Fibroblast of pulmonary artery (primary cell): ENCODE measurements around the gene CASZ1.

Experiments
- DNase-seq: peaks from one replicate; pipeline ENCODE4 v3.0.0-alpha.2; 2010; ENCODE audit warnings: low read depth
- H3K4me3 ChIP-seq: replicated peaks from 2 replicates; pipeline ENCODE4 v1.5.1; 2011; ENCODE audit warnings: low read depth, mild to moderate bottlenecking, control low read depth, low read length, moderate library complexity
- TF ChIP-seq, protein P1 (sequence below): IDR thresholded peaks from 2 replicates; pipeline ENCODE4 v1.5.1; 2011; ENCODE audit warnings: mild to moderate bottlenecking, control low read depth, low read length, inconsistent platforms; ENCODE audit errors: missing control alignments

The CASZ1 gene

GRCh38 chr1:10765734-10766478 is 30.5 kb downstream of the CASZ1 start:
- no peak overlapping the region for H3K4me3 ChIP-seq
- DNase-seq, result no peak
- TF ChIP-seq, protein P1, sequence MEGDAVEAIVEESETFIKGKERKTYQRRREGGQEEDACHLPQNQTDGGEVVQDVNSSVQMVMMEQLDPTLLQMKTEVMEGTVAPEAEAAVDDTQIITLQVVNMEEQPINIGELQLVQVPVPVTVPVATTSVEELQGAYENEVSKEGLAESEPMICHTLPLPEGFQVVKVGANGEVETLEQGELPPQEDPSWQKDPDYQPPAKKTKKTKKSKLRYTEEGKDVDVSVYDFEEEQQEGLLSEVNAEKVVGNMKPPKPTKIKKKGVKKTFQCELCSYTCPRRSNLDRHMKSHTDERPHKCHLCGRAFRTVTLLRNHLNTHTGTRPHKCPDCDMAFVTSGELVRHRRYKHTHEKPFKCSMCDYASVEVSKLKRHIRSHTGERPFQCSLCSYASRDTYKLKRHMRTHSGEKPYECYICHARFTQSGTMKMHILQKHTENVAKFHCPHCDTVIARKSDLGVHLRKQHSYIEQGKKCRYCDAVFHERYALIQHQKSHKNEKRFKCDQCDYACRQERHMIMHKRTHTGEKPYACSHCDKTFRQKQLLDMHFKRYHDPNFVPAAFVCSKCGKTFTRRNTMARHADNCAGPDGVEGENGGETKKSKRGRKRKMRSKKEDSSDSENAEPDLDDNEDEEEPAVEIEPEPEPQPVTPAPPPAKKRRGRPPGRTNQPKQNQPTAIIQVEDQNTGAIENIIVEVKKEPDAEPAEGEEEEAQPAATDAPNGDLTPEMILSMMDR, result no peak

- no peak for DNase-seq
- TF ChIP-seq, protein P1, result no peak
- no peak overlapping the region for H3K4me3 ChIP-seq
These were observed 31.1 kb downstream of the CASZ1 start for GRCh38 chr1:10765304-10765703.

GRCh38 chr1:10764296-10764798 is 32.1 kb downstream of the CASZ1 start:
- no peak overlapping the region for H3K4me3 ChIP-seq
- TF ChIP-seq, protein P1, result no peak
- DNase-seq, result no peak

DNA sequence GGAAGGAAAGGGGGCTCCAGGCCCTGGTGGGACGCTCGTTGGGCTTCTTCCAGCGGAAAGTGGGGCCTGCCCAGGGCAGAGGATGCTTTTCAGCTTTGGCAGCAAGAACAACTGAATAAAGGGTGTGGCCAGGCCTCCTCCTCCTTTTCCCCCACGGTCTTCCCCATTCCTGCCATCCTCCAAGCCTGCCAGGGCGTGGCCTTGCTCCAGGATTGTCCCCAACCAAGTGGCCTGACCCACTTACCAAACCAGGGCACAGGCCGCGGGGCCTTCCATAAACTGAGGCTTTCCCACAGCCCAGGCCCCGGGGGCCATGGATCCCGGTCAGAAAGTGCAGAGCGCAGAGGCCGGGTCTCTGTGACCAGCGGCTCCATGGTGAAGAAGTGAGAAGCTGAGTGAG is 33.6 kb downstream of the CASZ1 start:
- TF ChIP-seq, protein P1, result no peak
- H3K4me3 ChIP-seq, result no peak overlapping the region
- DNase-seq, result no peak

- no peak overlapping the region for H3K4me3 ChIP-seq
- TF ChIP-seq, protein P1, result no peak
- no peak for DNase-seq
These were observed 34.3 kb downstream of the CASZ1 start for GRCh38 chr1:10762153-10762523.

GRCh38 chr1:10761503-10762152 is 34.8 kb downstream of the CASZ1 start:
- TF ChIP-seq, protein P1, result no peak
- DNase-seq, result peak; percentile 9
- H3K4me3 ChIP-seq, result no peak overlapping the region
